ENCODE data around the gene HERPUD1. TPM values are rescaled to one million over a fixed set of nuclear protein-coding genes. Genes with fewer than 3 reads are reported as not detected.

Gene HERPUD1
- total and polyA plus RNA-seq, 4 donors = 52.5 to 173 (median 108) TPM

GRCh38 chr16:56946767-56947603 lies 15.0 kb downstream of the HERPUD1 start:
- peaks cover 3% of the 10 kb centered on the region in 2 donors for H3K36me3 ChIP-seq (ENCODE audit: control insufficient read depth in 1 of 2, insufficient read depth in 2 of 2, low read length in 1 of 2)
- no peak overlapping the region for H3K4me3 ChIP-seq (ENCODE audit: low read length in 2 of 2)
- intact Hi-C loops (cut with DNase I) = no loop called here
- ATAC-seq (ENCODE audit: low FRiP score) (no peak), DNase-seq (peak in 1 of 2 donors; percentile 45)
- no peaks in the 10 kb centered on the region for H3K4me1 ChIP-seq (ENCODE audit: control insufficient read depth in 1 of 2, insufficient read depth in 2 of 2, low read length in 2 of 2)
- no peak overlapping the region for H3K27ac ChIP-seq (ENCODE audit: low read depth in 1 of 2, low read length in 2 of 2)
- no peaks in the 10 kb centered on the region for H3K27me3 ChIP-seq (ENCODE audit: control insufficient read depth in 1 of 2, insufficient read depth in 2 of 2, low read length in 1 of 2)
- 84 to 90% methylated on average over 10 of the region's 10 CpGs for WGBS, 2 donors
- no peaks in the 10 kb centered on the region for H3K9me3 ChIP-seq (ENCODE audit: control insufficient read depth, low read length)

DNA sequence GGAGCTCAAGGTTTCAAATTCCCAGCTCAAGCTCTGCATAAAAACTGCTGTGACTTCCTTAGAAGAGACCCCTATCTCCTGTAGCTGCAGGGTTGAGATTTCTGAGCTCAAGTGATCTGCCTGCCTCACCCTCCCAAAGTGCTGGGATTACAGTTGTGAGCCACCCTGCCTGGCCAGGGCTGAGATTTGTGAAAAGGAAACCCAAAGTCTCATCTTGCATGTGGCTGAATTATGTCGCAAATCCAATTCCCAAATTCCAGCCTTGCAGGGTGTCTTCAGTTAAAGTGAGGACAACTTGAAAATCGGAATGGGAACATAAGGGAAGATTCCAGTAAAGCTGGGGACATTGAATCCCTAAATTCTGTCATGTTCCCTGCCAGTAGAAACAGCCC lies 15.7 kb downstream of the HERPUD1 start:
- ATAC-seq (ENCODE audit: low FRiP score) = no peak
- H3K4me1 ChIP-seq (ENCODE audit: control insufficient read depth in 1 of 2, insufficient read depth in 2 of 2, low read length in 2 of 2) = no peaks in the 10 kb centered on the region
- no peaks in the 10 kb centered on the region for H3K27me3 ChIP-seq (ENCODE audit: control insufficient read depth in 1 of 2, insufficient read depth in 2 of 2, low read length in 1 of 2)
- no peaks in the 10 kb centered on the region for H3K9me3 ChIP-seq (ENCODE audit: control insufficient read depth, low read length)
- H3K36me3 ChIP-seq (ENCODE audit: control insufficient read depth in 1 of 2, insufficient read depth in 2 of 2, low read length in 1 of 2) = peaks cover 1 to 3% of the 10 kb centered on the region in 2 donors
- H3K27ac ChIP-seq (ENCODE audit: low read depth in 1 of 2, low read length in 2 of 2) = no peak overlapping the region
- intact Hi-C loops (cut with DNase I) = no loop called here
- peak in 1 of 2 donors; percentile 13 for DNase-seq
- WGBS, 2 donors = 80 to 84% methylated on average over 2 of the region's 2 CpGs
- H3K4me3 ChIP-seq (ENCODE audit: low read length in 2 of 2) = no peak overlapping the region

GRCh38 chr16:56948234-56948633 lies 16.3 kb downstream of the HERPUD1 start:
- peaks cover 0 to 1% of the 10 kb centered on the region in 2 donors for H3K36me3 ChIP-seq (ENCODE audit: control insufficient read depth in 1 of 2, insufficient read depth in 2 of 2, low read length in 1 of 2)
- intact Hi-C loops (cut with DNase I) = no loop called here
- no peaks in the 10 kb centered on the region for H3K27me3 ChIP-seq (ENCODE audit: control insufficient read depth in 1 of 2, insufficient read depth in 2 of 2, low read length in 1 of 2)
- 96 to 98% methylated on average over 6 of the region's 6 CpGs for WGBS, 2 donors
- no peak for ATAC-seq (ENCODE audit: low FRiP score)
- H3K27ac ChIP-seq (ENCODE audit: low read depth in 1 of 2, low read length in 2 of 2) = no peak overlapping the region
- H3K4me3 ChIP-seq (ENCODE audit: low read length in 2 of 2) = no peak overlapping the region
- H3K9me3 ChIP-seq (ENCODE audit: control insufficient read depth, low read length) = no peaks in the 10 kb centered on the region
- DNase-seq = peak in 1 of 2 donors; percentile 36
- H3K4me1 ChIP-seq (ENCODE audit: control insufficient read depth in 1 of 2, insufficient read depth in 2 of 2, low read length in 2 of 2) = no peaks in the 10 kb centered on the region

GRCh38 chr16:56950051-56950450 lies 18.1 kb downstream of the HERPUD1 start:
- H3K4me1 ChIP-seq (ENCODE audit: control insufficient read depth in 1 of 2, insufficient read depth in 2 of 2, low read length in 2 of 2) = no peaks in the 10 kb centered on the region
- intact Hi-C loops (cut with DNase I) = loop anchor here (5.0 kb wide), 1 partner anchor 83 kb away; the partner anchor contains the start of gene SLC12A3 (in 2 of the 2)
- no peak overlapping the region for H3K27ac ChIP-seq (ENCODE audit: low read depth in 1 of 2, low read length in 2 of 2)
- H3K27me3 ChIP-seq (ENCODE audit: control insufficient read depth in 1 of 2, insufficient read depth in 2 of 2, low read length in 1 of 2) = no peaks in the 10 kb centered on the region
- no peak overlapping the region for H3K4me3 ChIP-seq (ENCODE audit: low read length in 2 of 2)
- 79 to 90% methylated on average over 4 of the region's 4 CpGs for WGBS, 2 donors
- no peak for ATAC-seq (ENCODE audit: low FRiP score)
- H3K9me3 ChIP-seq (ENCODE audit: control insufficient read depth, low read length) = no peaks in the 10 kb centered on the region
- DNase-seq = peak in 1 of 2 donors; percentile 56
- H3K36me3 ChIP-seq (ENCODE audit: control insufficient read depth in 1 of 2, insufficient read depth in 2 of 2, low read length in 1 of 2) = no peaks in the 10 kb centered on the region

DNA sequence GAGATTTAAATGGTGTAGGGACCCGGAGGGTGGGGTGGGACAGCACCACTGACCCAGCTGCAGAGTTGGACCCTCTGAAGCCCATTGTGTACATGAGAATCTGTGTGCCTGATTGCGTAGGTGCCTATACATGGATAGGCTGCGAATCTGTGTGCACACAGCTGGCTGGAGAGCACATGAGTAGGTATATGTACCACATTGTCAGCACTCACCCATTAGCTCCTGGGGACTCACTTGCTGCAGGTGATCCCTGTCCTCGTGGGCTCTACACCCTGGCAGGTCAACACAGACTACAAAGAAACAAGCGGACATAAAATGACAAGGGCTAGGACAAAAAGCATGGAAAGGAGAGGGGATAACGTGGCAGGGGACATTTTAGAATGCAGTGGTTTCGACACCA lies 18.5 kb downstream of the HERPUD1 start:
- no peak overlapping the region for H3K27ac ChIP-seq (ENCODE audit: low read depth in 1 of 2, low read length in 2 of 2)
- no peaks in the 10 kb centered on the region for H3K27me3 ChIP-seq (ENCODE audit: control insufficient read depth in 1 of 2, insufficient read depth in 2 of 2, low read length in 1 of 2)
- 82 to 90% methylated on average over 7 of the region's 7 CpGs for WGBS, 2 donors
- no peaks in the 10 kb centered on the region for H3K4me1 ChIP-seq (ENCODE audit: control insufficient read depth in 1 of 2, insufficient read depth in 2 of 2, low read length in 2 of 2)
- intact Hi-C loops (cut with DNase I) = loop anchor here (5.0 kb wide), 1 partner anchor 83 kb away; the partner anchor contains the start of gene SLC12A3 (in 2 of the 2)
- no peak overlapping the region for H3K4me3 ChIP-seq (ENCODE audit: low read length in 2 of 2)
- no peak for ATAC-seq (ENCODE audit: low FRiP score)
- DNase-seq = no peak
- no peaks in the 10 kb centered on the region for H3K9me3 ChIP-seq (ENCODE audit: control insufficient read depth, low read length)
- H3K36me3 ChIP-seq (ENCODE audit: control insufficient read depth in 1 of 2, insufficient read depth in 2 of 2, low read length in 1 of 2) = no peaks in the 10 kb centered on the region

DNA sequence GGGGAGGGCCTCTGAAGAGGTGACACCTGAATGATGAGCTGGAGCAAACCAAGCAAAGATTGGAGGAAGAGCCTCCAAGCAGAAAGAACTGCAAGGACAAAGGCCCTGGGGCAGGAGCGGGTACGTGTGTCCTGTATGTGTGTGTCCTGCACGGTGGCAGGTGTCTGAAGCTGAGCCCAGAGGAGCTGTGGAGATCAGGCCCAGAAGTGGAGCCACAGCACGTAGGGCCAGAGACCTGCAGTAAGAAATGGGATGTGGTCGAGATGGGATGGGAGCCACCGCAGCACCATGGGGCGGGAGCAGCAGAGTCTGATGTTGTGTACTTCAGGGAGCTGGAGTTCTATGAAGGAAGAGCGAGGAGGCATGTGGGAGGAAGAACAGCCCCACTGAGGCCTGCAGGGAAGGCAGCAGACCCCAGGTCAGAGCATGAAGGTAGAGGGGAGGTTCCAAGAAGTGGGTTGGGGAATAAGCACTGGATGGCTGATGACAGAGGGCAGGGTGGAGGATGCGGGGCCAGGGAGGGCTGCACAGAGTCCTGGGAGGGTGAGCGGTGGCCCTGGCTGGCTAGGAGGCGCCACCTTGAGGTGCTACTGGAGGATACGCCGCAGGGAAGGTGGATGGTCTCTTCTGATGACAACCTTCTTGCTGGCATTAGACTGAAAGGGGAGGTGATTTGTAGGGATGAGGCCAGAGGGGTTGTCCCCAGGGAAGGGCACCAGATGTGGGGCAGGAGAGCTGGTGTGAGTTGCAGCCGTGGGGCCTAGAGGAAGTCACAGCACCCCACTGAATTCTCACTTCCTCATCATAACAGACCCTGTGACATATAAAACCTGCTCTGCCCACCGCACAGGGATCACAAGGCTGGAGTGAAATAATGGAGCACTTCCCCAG lies 19.2 kb downstream of the HERPUD1 start:
- intact Hi-C loops (cut with DNase I) = loop anchor here (5.0 kb wide), 1 partner anchor 84 kb away; the partner anchor contains the start of gene SLC12A3 (in 2 of the 2)
- H3K4me1 ChIP-seq (ENCODE audit: control insufficient read depth in 1 of 2, insufficient read depth in 2 of 2, low read length in 2 of 2) = no peaks in the 10 kb centered on the region
- WGBS, 2 donors = 60 to 67% methylated on average over 15 of the region's 15 CpGs
- peak; percentile 64 for ATAC-seq (ENCODE audit: low FRiP score)
- no peak overlapping the region for H3K27ac ChIP-seq (ENCODE audit: low read depth in 1 of 2, low read length in 2 of 2)
- no peaks in the 10 kb centered on the region for H3K36me3 ChIP-seq (ENCODE audit: control insufficient read depth in 1 of 2, insufficient read depth in 2 of 2, low read length in 1 of 2)
- no peak overlapping the region for H3K4me3 ChIP-seq (ENCODE audit: low read length in 2 of 2)
- H3K27me3 ChIP-seq (ENCODE audit: control insufficient read depth in 1 of 2, insufficient read depth in 2 of 2, low read length in 1 of 2) = no peaks in the 10 kb centered on the region
- DNase-seq = peak; percentile 80 to 83
- H3K9me3 ChIP-seq (ENCODE audit: control insufficient read depth, low read length) = no peaks in the 10 kb centered on the region

DNA sequence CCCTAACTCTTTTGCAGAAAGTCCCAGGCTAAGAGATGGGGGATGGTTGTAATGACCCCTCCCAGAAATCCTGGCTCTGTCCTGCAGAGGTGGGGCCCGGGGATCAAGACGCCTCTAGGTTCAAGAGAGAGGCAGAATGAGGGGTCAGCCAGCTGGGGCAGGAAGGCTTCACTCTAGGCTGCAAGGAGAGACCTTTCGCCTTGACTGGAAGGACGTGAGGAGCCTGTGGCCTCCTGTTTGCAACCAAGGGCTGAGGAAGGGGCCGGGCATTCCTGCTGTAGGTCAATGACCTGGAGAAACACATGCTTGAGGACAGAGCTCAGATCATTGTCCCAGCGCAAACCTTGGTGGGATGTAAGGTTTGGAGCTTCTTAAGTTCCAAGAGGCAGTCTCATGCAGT lies 21.1 kb downstream of the HERPUD1 start:
- Histone ChIP-seq H3K36me3 (ENCODE audit: control insufficient read depth in 1 of 2, insufficient read depth in 2 of 2, low read length in 1 of 2) (no peaks in the 10 kb centered on the region), H3K4me3 (ENCODE audit: low read length in 2 of 2) (no peak overlapping the region), H3K4me1 (ENCODE audit: control insufficient read depth in 1 of 2, insufficient read depth in 2 of 2, low read length in 2 of 2) (no peaks in the 10 kb centered on the region), H3K9me3 (ENCODE audit: control insufficient read depth, low read length) (no peaks in the 10 kb centered on the region), H3K27ac (ENCODE audit: low read depth in 1 of 2, low read length in 2 of 2) (no peak overlapping the region), H3K27me3 (ENCODE audit: control insufficient read depth in 1 of 2, insufficient read depth in 2 of 2, low read length in 1 of 2) (no peaks in the 10 kb centered on the region)
- intact Hi-C loops (cut with DNase I) = loop anchor here (5.0 kb wide), 1 partner anchor 86 kb away; the partner anchor contains the start of gene SLC12A3 (in 2 of the 2)
- ATAC-seq (ENCODE audit: low FRiP score) (no peak), DNase-seq (peak in 1 of 2 donors; percentile 51)
- 77 to 88% methylated on average over 6 of the region's 6 CpGs for WGBS, 2 donors

DNA sequence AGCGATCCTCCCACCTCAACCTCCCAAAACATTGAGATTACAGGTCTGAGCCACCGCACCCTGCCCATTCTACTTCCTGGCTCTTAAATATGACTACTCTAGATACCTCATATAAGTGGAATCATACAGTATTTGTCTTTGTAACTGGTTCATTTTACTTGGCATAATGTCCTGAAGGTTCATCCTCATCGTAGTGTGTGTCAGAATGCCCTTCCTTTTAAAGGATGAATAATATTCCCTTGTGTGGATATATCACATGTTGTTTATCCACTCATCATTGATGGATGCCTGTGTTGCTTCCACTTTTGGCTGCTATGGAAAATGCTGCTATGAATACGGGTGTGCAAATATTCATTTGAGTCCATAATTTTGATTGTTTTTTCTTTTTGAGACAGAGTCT lies 24.1 kb downstream of the HERPUD1 start:
- H3K4me1 ChIP-seq (ENCODE audit: control insufficient read depth in 1 of 2, insufficient read depth in 2 of 2, low read length in 2 of 2) = no peaks in the 10 kb centered on the region
- ATAC-seq (ENCODE audit: low FRiP score) (no peak), DNase-seq (no peak)
- H3K27ac ChIP-seq (ENCODE audit: low read depth in 1 of 2, low read length in 2 of 2) = no peak overlapping the region
- no peaks in the 10 kb centered on the region for H3K9me3 ChIP-seq (ENCODE audit: control insufficient read depth, low read length)
- intact Hi-C loops (cut with DNase I) = no loop called here
- no peaks in the 10 kb centered on the region for H3K27me3 ChIP-seq (ENCODE audit: control insufficient read depth in 1 of 2, insufficient read depth in 2 of 2, low read length in 1 of 2)
- no peaks in the 10 kb centered on the region for H3K36me3 ChIP-seq (ENCODE audit: control insufficient read depth in 1 of 2, insufficient read depth in 2 of 2, low read length in 1 of 2)
- no peak overlapping the region for H3K4me3 ChIP-seq (ENCODE audit: low read length in 2 of 2)
- WGBS, 2 donors = 88 to 89% methylated on average over 4 of the region's 4 CpGs

Data from aorta (tissue), 5 donors.